ENCODE measurements around the gene PSG5.
"Not testable (repeated sequence)": the region's sequence is repeated elsewhere in the genome, so short reads cannot be mapped to it uniquely, and the experiment has no call there.

The PSG5 gene

DNA sequence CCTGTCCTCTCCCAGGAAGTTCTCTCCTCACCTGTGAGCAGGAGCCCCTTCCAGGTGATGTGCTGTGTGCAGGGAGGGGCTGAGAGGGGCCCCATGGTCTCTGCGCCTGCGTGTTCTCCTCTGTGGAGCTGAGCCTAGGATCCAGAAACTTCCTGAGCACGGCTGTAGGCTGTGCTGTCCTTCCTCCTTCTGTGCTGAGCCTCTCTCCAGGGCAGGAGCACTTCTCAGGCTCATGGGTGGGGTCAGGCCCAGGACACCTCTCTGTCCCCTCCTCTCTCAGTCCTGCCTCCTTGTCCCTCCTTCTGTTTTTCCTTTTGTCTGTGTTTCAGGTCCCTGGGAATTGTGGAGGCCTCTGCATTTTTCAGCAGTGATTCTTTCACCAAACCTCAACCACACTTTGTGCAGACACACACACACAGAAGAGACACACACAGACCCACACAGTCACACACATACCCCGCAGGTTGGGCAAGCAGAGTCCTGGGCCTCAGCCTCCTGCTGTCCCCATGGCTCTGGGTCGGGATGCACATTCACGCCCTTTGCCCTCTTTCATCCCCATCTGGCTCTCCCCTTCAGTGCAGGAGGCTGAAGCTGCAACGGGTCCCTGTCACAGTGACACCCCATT, at the start of gene PSG5:
PSG5 (minus strand) TSS at position 226 of the 625 bp plus-strand sequence; CDS start at position 95, 131 bp downstream.
- H3K9me3 ChIP-seq (ENCODE audit: control insufficient read depth, insufficient read depth, low read length); H3K9me2 ChIP-seq (replicated peaks; ENCODE audit: control insufficient read depth, low read length); H3K27ac ChIP-seq (ENCODE audit: low read depth, low read length); H3K27me3 ChIP-seq (ENCODE audit: control insufficient read depth, low read length); H3K4me2 ChIP-seq (ENCODE audit: low read length); H4K20me1 ChIP-seq (ENCODE audit: control insufficient read depth, insufficient read depth, low read depth, low read length); H3K4me3 ChIP-seq (ENCODE audit: low read length); H3K4me1 ChIP-seq (ENCODE audit: control insufficient read depth, low read length); H3K36me3 ChIP-seq (ENCODE audit: control insufficient read depth, low read length); H3K79me2 ChIP-seq (ENCODE audit: control insufficient read depth, low read length); H3F3A ChIP-seq (ENCODE audit: control insufficient read depth, insufficient read depth): not testable (repeated sequence)

DNA sequence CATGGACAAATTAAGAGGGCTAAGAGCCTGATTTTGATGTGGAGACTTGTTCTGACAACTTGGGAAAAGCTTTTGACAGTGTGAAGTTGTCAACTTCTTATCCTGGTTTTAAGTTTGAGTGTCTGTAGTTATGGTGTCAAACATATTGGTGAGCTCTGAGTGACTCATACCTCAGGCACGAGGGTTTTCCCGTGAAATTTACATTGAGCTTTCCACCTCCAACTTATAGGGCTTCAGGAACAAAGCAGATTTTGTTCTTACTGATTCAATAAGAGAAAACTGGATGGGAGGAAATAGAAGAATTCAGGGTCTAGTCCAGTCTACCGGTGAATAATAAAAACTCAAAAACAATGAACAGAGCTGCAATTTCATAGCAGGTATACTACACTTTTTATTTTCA, 49.4 kb upstream of the PSG5 start:
- not testable (repeated sequence) for H3K9me2 ChIP-seq (replicated peaks; ENCODE audit: control insufficient read depth, low read length); H3K79me2 ChIP-seq (ENCODE audit: control insufficient read depth, low read length); H3K27ac ChIP-seq (ENCODE audit: low read depth, low read length); H3K4me3 ChIP-seq (ENCODE audit: low read length); H3K27me3 ChIP-seq (ENCODE audit: control insufficient read depth, low read length); H4K20me1 ChIP-seq (ENCODE audit: control insufficient read depth, insufficient read depth, low read depth, low read length); H3K4me1 ChIP-seq (ENCODE audit: control insufficient read depth, low read length); H3F3A ChIP-seq (ENCODE audit: control insufficient read depth, insufficient read depth); H3K36me3 ChIP-seq (ENCODE audit: control insufficient read depth, low read length); H3K4me2 ChIP-seq (ENCODE audit: low read length); H3K9me3 ChIP-seq (ENCODE audit: control insufficient read depth, insufficient read depth, low read length)

DNA sequence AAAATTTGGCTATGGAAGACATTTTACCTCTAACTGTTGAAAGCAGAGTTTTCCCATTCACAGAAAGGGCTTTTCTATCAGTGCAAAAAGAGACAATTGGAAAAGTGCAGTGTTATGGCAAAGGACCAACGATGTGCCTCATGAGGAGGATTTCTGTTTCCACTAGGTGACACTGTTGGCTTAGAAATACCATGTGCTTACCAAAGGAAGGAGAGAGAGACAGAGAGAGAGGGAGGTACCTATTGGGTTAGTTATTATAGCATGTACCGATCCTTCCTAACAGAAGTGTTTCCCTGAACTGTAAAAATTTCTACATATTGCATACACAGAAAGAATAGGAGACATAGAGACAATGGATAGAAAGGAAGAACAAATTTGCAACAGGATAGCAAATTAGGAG, 43.0 kb upstream of the PSG5 start:
- Histone ChIP-seq H3F3A (ENCODE audit: control insufficient read depth, insufficient read depth) (no peaks in the 10 kb centered on the region), H3K27ac (ENCODE audit: low read depth, low read length) (no peak overlapping the region), H3K9me2 (replicated peaks; ENCODE audit: control insufficient read depth, low read length) (no peaks in the 10 kb centered on the region), H3K36me3 (ENCODE audit: control insufficient read depth, low read length) (no peaks in the 10 kb centered on the region), H3K4me2 (ENCODE audit: low read length) (no peak overlapping the region), H3K4me3 (ENCODE audit: low read length) (no peak overlapping the region), H4K20me1 (ENCODE audit: control insufficient read depth, insufficient read depth, low read depth, low read length) (no peaks in the 10 kb centered on the region), H3K9me3 (ENCODE audit: control insufficient read depth, insufficient read depth, low read length) (peaks cover 14% of the 10 kb centered on the region), H3K27me3 (ENCODE audit: control insufficient read depth, low read length) (no peaks in the 10 kb centered on the region), H3K4me1 (ENCODE audit: control insufficient read depth, low read length) (no peaks in the 10 kb centered on the region), H3K79me2 (ENCODE audit: control insufficient read depth, low read length) (no peaks in the 10 kb centered on the region)
- TF ChIP-seq, protein P1, sequence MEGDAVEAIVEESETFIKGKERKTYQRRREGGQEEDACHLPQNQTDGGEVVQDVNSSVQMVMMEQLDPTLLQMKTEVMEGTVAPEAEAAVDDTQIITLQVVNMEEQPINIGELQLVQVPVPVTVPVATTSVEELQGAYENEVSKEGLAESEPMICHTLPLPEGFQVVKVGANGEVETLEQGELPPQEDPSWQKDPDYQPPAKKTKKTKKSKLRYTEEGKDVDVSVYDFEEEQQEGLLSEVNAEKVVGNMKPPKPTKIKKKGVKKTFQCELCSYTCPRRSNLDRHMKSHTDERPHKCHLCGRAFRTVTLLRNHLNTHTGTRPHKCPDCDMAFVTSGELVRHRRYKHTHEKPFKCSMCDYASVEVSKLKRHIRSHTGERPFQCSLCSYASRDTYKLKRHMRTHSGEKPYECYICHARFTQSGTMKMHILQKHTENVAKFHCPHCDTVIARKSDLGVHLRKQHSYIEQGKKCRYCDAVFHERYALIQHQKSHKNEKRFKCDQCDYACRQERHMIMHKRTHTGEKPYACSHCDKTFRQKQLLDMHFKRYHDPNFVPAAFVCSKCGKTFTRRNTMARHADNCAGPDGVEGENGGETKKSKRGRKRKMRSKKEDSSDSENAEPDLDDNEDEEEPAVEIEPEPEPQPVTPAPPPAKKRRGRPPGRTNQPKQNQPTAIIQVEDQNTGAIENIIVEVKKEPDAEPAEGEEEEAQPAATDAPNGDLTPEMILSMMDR (IDR thresholded peaks at IDR 0.05; ENCODE audit: low read depth, low read length, poor library complexity, severe bottlenecking), result no peak
- no peak for TF ChIP-seq EZH2phosphoT487 (IDR thresholded peaks at IDR 0.05; ENCODE audit: borderline replicate concordance, low read length)

DNA sequence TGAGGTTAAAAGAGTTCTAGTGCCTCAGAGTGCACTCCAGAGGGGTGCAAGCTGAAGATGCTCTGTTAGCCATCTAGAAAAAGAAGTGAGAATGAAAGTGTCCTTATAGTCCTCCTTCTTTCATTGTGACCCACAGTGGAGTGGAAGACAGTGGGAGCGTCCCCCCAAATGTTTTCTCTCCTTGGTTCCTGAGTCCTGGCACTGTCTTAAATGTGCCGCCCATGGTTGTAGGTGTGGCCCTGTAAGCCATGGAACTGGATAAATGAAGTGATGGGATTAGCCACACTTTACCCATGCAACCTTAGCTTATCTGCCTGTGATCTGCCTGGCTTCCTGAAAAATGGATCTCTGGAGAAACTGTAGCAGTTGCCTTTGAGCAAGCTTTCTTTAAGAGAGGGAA, 42.4 kb upstream of the PSG5 start:
- not testable (repeated sequence) for H3K79me2 ChIP-seq (ENCODE audit: control insufficient read depth, low read length); H3K4me1 ChIP-seq (ENCODE audit: control insufficient read depth, low read length); H3K9me2 ChIP-seq (replicated peaks; ENCODE audit: control insufficient read depth, low read length); H3K27me3 ChIP-seq (ENCODE audit: control insufficient read depth, low read length); H4K20me1 ChIP-seq (ENCODE audit: control insufficient read depth, insufficient read depth, low read depth, low read length); H3F3A ChIP-seq (ENCODE audit: control insufficient read depth, insufficient read depth); H3K4me2 ChIP-seq (ENCODE audit: low read length); H3K27ac ChIP-seq (ENCODE audit: low read depth, low read length); H3K36me3 ChIP-seq (ENCODE audit: control insufficient read depth, low read length); H3K4me3 ChIP-seq (ENCODE audit: low read length)
- peaks cover 14% of the 10 kb centered on the region for H3K9me3 ChIP-seq (ENCODE audit: control insufficient read depth, insufficient read depth, low read length)

DNA sequence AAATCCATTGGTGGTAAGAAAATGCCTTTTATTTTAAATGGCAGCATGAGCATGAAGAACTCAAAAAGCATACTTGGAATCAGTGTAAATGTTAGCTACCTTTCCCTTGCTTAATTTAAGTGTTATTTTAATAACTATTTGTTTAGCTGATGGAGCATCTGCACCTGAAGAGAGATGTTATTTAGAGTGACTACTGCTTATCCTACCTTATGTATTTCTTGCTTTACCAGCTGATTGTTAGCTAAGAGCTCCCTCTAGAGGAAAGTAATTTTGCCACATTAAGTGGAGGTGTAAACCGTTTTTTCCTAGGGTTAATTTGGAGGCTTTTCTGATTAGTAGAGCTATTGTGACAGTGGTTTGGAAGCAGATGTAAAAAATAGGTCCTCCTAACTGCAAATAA, 40.6 kb upstream of the PSG5 start:
- not testable (repeated sequence) for H3K4me3 ChIP-seq (ENCODE audit: low read length); H3K4me2 ChIP-seq (ENCODE audit: low read length); H3K27me3 ChIP-seq (ENCODE audit: control insufficient read depth, low read length); H3K4me1 ChIP-seq (ENCODE audit: control insufficient read depth, low read length); H4K20me1 ChIP-seq (ENCODE audit: control insufficient read depth, insufficient read depth, low read depth, low read length); H3K9me2 ChIP-seq (replicated peaks; ENCODE audit: control insufficient read depth, low read length); H3K79me2 ChIP-seq (ENCODE audit: control insufficient read depth, low read length); H3F3A ChIP-seq (ENCODE audit: control insufficient read depth, insufficient read depth); H3K36me3 ChIP-seq (ENCODE audit: control insufficient read depth, low read length); H3K27ac ChIP-seq (ENCODE audit: low read depth, low read length)
- peaks cover 14% of the 10 kb centered on the region for H3K9me3 ChIP-seq (ENCODE audit: control insufficient read depth, insufficient read depth, low read length)

All from DOHH2 (cell line).